GM19395 (cell line): ENCODE results near the gene TAS2R14.

Experiments
- ATAC-seq: cut with Tn5 transposase; IDR thresholded peaks from one replicate; pipeline ENCODE4 v1.9.1; 2021; ENCODE audit warnings: mild to moderate bottlenecking, moderate library complexity; ENCODE audit not compliant: unreplicated experiment

The TAS2R14 gene, protein sequence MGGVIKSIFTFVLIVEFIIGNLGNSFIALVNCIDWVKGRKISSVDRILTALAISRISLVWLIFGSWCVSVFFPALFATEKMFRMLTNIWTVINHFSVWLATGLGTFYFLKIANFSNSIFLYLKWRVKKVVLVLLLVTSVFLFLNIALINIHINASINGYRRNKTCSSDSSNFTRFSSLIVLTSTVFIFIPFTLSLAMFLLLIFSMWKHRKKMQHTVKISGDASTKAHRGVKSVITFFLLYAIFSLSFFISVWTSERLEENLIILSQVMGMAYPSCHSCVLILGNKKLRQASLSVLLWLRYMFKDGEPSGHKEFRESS

GRCh38 chr12:10939163-10939562 is at the start of gene TAS2R14:
Gene TAS2R14 (minus strand): TSS chr12:10939263. CDS start chr12:10939207, 56 bp downstream.
- ATAC-seq = no peak

DNA sequence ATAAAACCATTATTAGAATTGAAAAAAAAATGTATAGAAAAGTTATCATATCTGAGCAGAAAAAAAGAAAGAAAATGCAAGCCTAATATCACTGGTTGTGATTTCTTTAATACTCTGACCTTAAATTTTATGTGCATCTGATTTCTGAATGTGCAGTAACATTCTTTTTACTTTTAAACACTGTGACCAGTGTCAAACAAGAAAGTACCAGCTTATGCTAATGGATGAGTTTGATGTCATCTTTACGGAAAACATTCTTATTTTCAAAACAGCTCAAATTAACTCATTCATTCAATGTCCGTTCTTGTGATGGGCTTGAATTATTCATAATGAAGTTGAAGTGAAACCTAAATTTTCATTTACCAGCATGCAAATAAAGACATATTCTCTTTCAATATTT is 47.7 kb upstream of the TAS2R14 start, which contains the start of gene TAS2R50:
Gene TAS2R50, minus strand, starts transcription at position 101 of the 400 bp plus-strand sequence. Its CDS starts 52 bp downstream, at position 49.
- ATAC-seq = no peak

GRCh38 chr12:10982244-10982643 is 43.2 kb upstream of the TAS2R14 start:
- no peak for ATAC-seq

DNA sequence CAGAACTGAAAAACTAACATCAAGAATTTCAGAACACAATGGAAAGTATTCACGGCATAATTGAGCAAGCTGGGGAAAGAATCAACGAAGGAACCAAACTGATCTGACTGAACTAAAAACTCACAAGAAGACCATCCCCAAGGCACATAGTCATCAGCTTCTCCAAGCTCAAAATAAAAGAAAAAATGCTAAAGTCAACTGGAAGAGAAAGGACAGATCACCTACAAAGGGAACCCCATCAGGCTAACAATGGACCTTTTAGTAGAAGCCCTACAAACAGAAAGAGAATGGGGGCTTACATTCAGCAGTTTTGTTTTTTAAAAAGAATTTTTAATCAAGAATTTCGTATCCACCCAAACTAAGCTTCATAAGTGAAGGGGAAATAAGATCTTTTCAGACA is 35.9 kb upstream of the TAS2R14 start:
- ATAC-seq = no peak

GRCh38 chr12:10968765-10969456 is 29.8 kb upstream of the TAS2R14 start:
- ATAC-seq = no peak

GRCh38 chr12:10967409-10967808 is 28.3 kb upstream of the TAS2R14 start:
- no peak for ATAC-seq

DNA sequence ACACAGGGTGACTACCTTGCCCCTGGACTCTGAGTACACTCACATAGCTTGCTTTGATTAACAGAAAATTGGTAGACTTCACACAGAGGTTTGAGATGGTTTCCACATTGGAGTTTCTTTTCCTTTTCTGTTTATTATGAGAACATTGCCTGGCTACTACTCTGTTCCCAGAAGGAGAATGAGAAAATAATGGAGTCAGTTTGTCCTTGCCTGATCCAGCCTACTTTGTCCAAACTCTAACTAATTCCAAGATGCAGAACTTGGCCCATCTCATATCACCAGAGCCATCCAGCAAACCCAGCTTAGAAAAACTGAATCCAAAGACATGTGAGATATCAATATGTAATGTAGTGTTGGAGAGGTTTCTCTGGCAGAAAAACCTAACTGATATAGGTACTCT is 27.3 kb upstream of the TAS2R14 start:
- ATAC-seq = no peak

GRCh38 chr12:10965476-10965875 is 26.4 kb upstream of the TAS2R14 start:
- no peak for ATAC-seq

GRCh38 chr12:10960211-10960610 is 21.1 kb upstream of the TAS2R14 start:
- no peak for ATAC-seq

- no peak for ATAC-seq
These were observed 20.7 kb upstream of the TAS2R14 start for GRCh38 chr12:10959804-10960203.

GRCh38 chr12:10957741-10958140 is 18.7 kb upstream of the TAS2R14 start:
- no peak for ATAC-seq

DNA sequence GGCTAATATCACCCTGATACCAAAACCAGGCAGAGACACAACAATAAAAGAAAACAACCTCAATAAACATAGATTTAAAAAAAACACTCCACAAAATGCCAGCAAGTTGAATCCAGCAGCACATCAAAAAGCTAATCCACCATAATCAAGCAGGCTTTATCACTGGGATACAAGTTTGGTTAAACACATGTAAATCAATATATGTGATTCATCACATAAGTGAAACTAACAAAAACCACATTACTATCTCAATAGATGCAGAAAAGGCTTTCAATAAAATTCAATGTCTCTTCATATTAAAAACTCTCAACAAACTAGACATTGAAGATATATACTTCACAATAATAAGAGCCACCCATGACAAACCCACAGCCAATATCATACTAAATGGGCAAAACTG is 17.0 kb upstream of the TAS2R14 start:
- no peak for ATAC-seq

GRCh38 chr12:10952645-10953044 is 13.6 kb upstream of the TAS2R14 start:
- no peak for ATAC-seq

DNA sequence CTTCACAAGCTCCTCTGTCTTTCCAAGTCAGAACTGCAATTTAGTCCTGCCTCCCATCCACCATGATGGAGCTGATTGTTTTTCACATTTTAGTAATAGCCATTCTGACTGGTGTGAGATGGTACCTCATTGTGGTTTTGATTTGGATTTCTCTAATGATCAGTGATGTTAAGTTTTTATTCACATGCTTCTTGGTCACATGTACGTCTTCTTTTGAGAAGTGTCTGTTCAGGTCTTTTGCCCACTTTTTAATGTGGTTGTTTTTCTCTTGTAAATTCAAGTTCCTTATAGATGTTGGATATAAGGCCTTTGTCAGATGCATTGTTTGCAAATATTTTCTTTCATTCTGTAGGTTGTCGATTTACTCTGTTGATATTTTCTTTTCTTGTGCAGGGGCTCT is 4.1 kb upstream of the TAS2R14 start:
- no peak for ATAC-seq

DNA sequence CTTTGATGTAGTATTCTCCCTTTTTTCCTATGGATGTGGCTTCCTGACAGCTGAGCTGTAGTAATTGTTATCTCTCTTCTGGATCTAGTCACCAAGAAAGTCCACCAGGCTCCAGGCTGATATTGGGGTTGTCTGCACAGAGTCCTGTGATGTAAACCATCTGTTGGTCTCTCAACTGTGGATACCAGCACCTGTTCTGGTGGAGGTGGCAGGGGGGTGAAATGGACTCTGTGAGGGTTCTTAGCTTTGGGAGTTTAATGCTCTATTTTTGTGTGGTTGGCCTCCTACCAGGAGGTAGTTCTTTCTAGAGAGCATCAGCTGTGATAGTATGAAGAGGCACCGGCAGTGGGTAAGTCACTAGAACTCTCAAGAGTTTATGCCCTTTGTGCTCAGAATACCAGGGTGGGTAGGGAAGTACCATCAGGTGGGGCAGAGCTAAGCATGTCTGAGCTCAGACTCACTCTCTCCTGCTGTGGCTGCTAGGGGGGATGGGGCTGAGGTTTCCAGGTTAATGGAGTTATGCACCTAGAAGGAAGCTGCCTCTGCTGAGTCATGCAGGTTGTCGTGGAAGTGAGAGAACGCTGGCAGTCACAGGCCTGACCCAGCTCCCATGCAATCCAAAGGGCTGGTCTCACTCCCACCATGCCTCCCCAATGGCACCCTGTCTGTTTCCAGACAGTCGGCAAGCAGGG is 3.0 kb upstream of the TAS2R14 start:
- ATAC-seq = no peak

GRCh38 chr12:10941369-10941768 is 2.3 kb upstream of the TAS2R14 start:
- no peak for ATAC-seq

DNA sequence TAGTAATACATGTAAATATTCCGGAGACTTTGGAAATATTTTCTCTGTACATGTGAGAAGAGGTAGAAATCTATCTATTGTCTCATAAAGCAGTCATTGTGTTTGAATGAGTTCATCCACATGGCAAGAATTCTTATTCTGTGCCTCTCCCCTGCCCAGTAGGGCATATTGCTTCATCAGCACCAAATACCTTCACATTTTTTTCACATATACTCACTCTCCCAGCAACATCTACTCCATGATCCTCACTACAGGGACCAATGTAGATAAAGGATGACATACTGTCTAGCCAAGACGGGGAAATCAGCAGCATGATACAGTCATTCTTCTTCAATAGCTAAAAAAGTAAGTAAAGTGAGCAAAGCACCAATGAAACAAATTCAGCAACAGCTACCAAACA is 1.3 kb upstream of the TAS2R14 start:
- ATAC-seq = no peak

DNA sequence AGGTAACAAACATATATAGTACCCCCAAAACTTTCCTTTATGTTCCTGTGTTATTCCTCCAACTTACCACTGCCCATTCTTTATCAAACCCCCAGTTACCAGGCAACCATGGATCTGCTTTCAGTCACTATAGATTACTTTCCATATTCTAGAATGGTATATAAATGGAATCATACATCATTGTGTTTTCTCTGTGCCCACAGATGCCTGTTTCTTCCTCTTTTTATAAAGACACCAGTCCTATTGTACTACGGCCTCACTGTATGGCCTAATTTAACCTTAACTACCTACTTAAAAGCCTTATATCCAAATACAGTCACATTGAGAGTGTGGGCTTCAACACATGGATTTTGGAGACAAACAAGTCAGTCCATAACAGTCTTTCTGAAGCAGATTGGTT is 2.6 kb downstream of the TAS2R14 start:
- ATAC-seq = no peak

GRCh38 chr12:10928746-10929286 is 10.2 kb downstream of the TAS2R14 start, which contains the start of gene PRH2:
Gene PRH2 (plus strand): TSS chr12:10929236. CDS start chr12:10929274, 38 bp downstream.
- no peak for ATAC-seq

DNA sequence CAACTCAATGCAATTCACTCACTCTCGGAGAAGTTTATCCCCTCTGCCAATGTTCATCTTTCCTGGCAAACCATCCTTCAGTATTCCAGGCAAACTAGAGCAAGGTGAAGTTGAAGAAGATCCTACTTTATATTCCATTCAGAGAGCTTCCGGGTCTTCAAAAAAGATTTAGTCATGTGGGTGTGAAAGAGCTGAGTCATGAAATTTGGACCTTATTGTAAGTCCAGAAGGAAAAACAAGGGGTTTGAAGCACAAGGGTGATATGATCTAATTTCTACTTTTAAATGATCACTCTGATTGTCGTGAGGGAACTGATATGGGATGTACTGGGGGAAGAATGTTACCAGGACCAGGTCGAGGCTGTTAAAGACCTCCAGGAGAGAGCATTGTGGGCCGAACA is 12.8 kb downstream of the TAS2R14 start:
- no peak for ATAC-seq

GRCh38 chr12:10919809-10920208 is 19.3 kb downstream of the TAS2R14 start:
- no peak for ATAC-seq
